LNCaP clone FGC (cell line): Measurements from ENCODE around the gene NFAM1.

ENCODE experiments used
- DNase-seq: peaks from one replicate; pipeline ENCODE4 v3.0.0-alpha.2; 2011; ENCODE audit warnings: low read depth
- H3K4me3 ChIP-seq: 2 replicates; pipeline ENCODE4 v1.5.1; 2011; ENCODE audit warnings: mild to moderate bottlenecking, low read depth, low read length, control low read depth
- CTCF ChIP-seq: IDR thresholded peaks from 2 replicates; pipeline ENCODE4 v1.5.1; 2012; ENCODE audit warnings: mild to moderate bottlenecking; ENCODE audit not compliant: control insufficient read depth, insufficient read depth; ENCODE audit errors: extremely low read depth

Gene NFAM1

GRCh38 chr22:42341779-42342178 lies 90.4 kb downstream of the NFAM1 start:
- TF ChIP-seq CTCF = no peak
- DNase-seq = no peak
- H3K4me3 ChIP-seq = no peak overlapping the region

GRCh38 chr22:42340829-42341383 lies 91.3 kb downstream of the NFAM1 start:
- TF ChIP-seq CTCF = no peak
- H3K4me3 ChIP-seq = no peak overlapping the region

GRCh38 chr22:42340150-42340549 lies 92.1 kb downstream of the NFAM1 start:
- TF ChIP-seq CTCF = no peak
- H3K4me3 ChIP-seq = no peak overlapping the region
- no peak for DNase-seq

More at GRCh38 chr22:42340829-42341383, 91.3 kb downstream of the NFAM1 start:
- no peak for DNase-seq

GRCh38 chr22:42338479-42338878 lies 93.7 kb downstream of the NFAM1 start:
- TF ChIP-seq CTCF = no peak
- DNase-seq = no peak
- H3K4me3 ChIP-seq = no peak overlapping the region

- no peak for DNase-seq
- no peak overlapping the region for H3K4me3 ChIP-seq
- TF ChIP-seq CTCF = no peak
These were observed 94.8 kb downstream of the NFAM1 start for GRCh38 chr22:42337356-42337755.

GRCh38 chr22:42336527-42337227 lies 95.5 kb downstream of the NFAM1 start:
- DNase-seq = no peak
- no peak for TF ChIP-seq CTCF
- no peak overlapping the region for H3K4me3 ChIP-seq
